Measurements from ENCODE around the gene CLK1.

CLK1 gene

DNA sequence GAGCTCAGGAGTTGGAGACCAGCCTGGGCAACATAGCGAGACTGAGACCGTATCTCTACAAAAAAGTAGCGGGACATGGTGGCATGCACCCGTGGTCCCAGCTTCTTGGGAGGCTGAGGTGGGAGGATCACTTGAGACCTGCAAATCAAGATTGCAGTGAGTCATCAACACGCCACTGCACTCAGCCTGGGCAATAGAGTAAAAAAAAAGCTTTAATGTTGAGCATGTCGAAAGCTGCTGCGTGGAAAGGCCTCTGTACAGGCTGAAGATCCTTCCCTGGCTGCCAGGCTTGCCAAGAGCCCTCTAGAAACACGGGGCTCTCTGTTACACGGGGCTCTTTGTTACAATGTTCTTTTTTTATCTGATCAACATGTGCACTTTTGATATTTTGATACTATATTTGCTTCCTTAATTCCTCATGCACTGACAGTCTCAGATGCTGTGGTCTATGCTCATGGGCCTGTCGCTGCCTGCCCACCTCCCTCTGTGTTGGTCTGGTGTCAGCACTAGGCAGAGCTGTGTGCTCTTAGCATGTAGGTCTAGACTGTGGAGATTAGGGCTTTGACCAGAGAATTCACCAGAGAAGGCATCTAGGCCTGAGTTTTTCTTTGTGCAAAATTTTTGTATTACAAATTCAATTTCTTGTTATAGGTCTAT is 18.7 kb downstream of the CLK1 start (continued):
- TF ChIP-seq CSDC2 (CRISPR knock-in tag; IDR thresholded peaks at IDR 0.05) (no peak), ARNTL (CRISPR knock-in tag; IDR thresholded peaks at IDR 0.05; ENCODE audit: borderline replicate concordance, low read depth) (no peak), RARB (CRISPR knock-in tag; IDR thresholded peaks at IDR 0.05) (no peak)
- TF ChIP-seq, protein P1, sequence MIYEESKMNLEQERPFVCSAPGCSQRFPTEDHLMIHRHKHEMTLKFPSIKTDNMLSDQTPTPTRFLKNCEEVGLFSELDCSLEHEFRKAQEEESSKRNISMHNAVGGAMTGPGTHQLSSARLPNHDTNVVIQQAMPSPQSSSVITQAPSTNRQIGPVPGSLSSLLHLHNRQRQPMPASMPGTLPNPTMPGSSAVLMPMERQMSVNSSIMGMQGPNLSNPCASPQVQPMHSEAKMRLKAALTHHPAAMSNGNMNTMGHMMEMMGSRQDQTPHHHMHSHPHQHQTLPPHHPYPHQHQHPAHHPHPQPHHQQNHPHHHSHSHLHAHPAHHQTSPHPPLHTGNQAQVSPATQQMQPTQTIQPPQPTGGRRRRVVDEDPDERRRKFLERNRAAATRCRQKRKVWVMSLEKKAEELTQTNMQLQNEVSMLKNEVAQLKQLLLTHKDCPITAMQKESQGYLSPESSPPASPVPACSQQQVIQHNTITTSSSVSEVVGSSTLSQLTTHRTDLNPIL (CRISPR knock-in tag; IDR thresholded peaks at IDR 0.05; ENCODE audit: low read depth), result no peak

DNA sequence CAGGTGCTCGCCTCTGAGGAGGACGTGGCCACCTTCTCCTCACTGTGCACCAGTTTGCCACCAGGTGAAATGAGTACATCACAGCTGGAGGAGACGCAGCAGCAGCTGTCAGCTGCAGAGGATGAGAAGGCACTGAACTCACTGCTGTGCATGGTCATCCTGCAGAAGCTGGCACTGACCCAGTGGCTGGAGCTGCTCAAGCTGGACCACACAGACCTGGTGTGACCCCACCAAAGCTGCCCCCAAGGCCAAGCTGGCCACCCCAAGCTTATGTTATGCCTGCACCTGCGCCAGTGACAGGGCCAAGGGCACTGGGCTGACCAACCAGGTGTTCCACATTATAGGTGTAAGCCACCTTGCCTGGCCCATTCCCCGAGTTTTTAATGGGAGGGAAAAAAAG is 19.3 kb downstream of the CLK1 start:
- ATAC-seq, result no peak
- TF ChIP-seq ZNF70 (CRISPR knock-in tag; IDR thresholded peaks at IDR 0.05), result no peak
- TF ChIP-seq, protein P2, sequence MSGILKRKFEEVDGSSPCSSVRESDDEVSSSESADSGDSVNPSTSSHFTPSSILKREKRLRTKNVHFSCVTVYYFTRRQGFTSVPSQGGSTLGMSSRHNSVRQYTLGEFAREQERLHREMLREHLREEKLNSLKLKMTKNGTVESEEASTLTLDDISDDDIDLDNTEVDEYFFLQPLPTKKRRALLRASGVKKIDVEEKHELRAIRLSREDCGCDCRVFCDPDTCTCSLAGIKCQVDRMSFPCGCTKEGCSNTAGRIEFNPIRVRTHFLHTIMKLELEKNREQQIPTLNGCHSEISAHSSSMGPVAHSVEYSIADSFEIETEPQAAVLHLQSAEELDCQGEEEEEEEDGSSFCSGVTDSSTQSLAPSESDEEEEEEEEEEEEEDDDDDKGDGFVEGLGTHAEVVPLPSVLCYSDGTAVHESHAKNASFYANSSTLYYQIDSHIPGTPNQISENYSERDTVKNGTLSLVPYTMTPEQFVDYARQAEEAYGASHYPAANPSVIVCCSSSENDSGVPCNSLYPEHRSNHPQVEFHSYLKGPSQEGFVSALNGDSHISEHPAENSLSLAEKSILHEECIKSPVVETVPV (CRISPR knock-in tag; IDR thresholded peaks at IDR 0.05), result no peak
- TF ChIP-seq GLIS3 (CRISPR knock-in tag; IDR thresholded peaks at IDR 0.05), result no peak
- no peak for TF ChIP-seq ZC3H10 (CRISPR knock-in tag; IDR thresholded peaks at IDR 0.05)
- TF ChIP-seq RARB (CRISPR knock-in tag; IDR thresholded peaks at IDR 0.05), result no peak
- TF ChIP-seq SNAI2 (CRISPR knock-in tag; IDR thresholded peaks at IDR 0.05), result no peak
- no peak for TF ChIP-seq ZFP30 (CRISPR knock-in tag; IDR thresholded peaks at IDR 0.05)
- no peak for TF ChIP-seq ESRRG (CRISPR knock-in tag; IDR thresholded peaks at IDR 0.05)
- no peak for TF ChIP-seq PPARA (CRISPR knock-in tag; IDR thresholded peaks at IDR 0.05; ENCODE audit: borderline replicate concordance)
- TF ChIP-seq ZNF565 (CRISPR knock-in tag; conservative IDR thresholded peaks at IDR 0.05; ENCODE audit: low read depth), result no peak
- TF ChIP-seq, protein P3, sequence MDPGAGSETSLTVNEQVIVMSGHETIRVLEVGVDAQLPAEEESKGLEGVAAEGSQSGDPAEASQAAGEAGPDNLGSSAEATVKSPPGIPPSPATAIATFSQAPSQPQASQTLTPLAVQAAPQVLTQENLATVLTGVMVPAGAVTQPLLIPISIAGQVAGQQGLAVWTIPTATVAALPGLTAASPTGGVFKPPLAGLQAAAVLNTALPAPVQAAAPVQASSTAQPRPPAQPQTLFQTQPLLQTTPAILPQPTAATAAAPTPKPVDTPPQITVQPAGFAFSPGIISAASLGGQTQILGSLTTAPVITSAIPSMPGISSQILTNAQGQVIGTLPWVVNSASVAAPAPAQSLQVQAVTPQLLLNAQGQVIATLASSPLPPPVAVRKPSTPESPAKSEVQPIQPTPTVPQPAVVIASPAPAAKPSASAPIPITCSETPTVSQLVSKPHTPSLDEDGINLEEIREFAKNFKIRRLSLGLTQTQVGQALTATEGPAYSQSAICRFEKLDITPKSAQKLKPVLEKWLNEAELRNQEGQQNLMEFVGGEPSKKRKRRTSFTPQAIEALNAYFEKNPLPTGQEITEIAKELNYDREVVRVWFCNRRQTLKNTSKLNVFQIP (CRISPR knock-in tag; IDR thresholded peaks at IDR 0.05; ENCODE audit: borderline replicate concordance, low read depth), result no peak
- TF ChIP-seq ZNF8 (CRISPR knock-in tag; IDR thresholded peaks at IDR 0.05), result no peak
- no peak for TF ChIP-seq ISL1 (CRISPR knock-in tag; IDR thresholded peaks at IDR 0.05)
- no peak for TF ChIP-seq TCF4 (CRISPR knock-in tag; IDR thresholded peaks at IDR 0.05; ENCODE audit: borderline replicate concordance)
- TF ChIP-seq, protein P4, sequence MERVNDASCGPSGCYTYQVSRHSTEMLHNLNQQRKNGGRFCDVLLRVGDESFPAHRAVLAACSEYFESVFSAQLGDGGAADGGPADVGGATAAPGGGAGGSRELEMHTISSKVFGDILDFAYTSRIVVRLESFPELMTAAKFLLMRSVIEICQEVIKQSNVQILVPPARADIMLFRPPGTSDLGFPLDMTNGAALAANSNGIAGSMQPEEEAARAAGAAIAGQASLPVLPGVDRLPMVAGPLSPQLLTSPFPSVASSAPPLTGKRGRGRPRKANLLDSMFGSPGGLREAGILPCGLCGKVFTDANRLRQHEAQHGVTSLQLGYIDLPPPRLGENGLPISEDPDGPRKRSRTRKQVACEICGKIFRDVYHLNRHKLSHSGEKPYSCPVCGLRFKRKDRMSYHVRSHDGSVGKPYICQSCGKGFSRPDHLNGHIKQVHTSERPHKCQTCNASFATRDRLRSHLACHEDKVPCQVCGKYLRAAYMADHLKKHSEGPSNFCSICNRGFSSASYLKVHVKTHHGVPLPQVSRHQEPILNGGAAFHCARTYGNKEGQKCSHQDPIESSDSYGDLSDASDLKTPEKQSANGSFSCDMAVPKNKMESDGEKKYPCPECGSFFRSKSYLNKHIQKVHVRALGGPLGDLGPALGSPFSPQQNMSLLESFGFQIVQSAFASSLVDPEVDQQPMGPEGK (CRISPR knock-in tag; IDR thresholded peaks at IDR 0.05; ENCODE audit: borderline replicate concordance), result no peak
- TF ChIP-seq BACH2 (CRISPR knock-in tag; IDR thresholded peaks at IDR 0.05; ENCODE audit: borderline replicate concordance), result no peak

DNA sequence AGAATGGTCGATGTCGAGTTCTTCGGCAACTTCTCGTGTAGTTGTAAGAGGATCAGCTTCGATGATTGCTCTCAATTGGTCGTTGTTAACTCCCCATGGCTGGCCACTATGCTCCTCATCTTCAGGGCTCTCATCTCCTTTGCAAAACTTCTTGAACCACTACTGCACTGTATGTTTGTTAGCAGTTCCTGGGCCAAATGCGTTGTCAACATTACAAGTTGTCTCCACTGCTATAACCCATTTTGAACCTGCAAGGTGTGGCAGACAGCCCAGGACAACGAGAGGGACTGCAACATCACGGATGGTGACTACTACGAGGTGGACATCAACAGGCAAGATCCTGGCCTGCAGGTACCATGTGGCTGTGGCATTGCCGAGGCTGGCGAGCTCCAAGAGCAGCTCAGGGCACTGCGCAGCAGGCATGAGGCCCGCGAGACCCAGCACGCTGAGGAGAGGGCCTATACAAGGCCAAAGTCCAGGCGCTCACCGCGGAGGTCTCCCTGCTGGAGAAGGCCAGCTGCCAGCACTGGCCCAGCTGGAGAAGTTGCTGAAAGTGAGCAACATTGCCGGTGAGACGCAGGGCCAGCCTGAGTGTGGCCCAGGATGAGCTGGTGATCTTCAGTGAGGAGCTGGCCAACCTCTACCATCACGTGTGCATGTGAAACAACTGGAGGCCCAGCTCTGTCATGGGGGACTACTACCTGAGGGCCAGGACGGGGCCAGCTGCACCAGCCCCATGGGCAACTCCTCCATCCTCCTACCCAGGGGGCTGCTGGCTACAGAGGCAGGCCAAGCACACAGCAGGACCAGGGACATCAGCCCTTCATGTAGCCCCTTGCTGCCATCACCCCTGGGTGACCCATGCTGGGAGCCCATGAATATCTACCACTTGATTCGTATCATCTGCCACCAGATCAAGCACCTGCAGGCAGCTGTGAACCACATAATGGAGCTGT is 20.2 kb downstream of the CLK1 start:
- TF ChIP-seq RARB (CRISPR knock-in tag; IDR thresholded peaks at IDR 0.05) (no peak), OSR1 (CRISPR knock-in tag; IDR thresholded peaks at IDR 0.05) (no peak), GLIS3 (CRISPR knock-in tag; IDR thresholded peaks at IDR 0.05) (no peak), CSDC2 (CRISPR knock-in tag; IDR thresholded peaks at IDR 0.05) (no peak), ZC3H10 (CRISPR knock-in tag; IDR thresholded peaks at IDR 0.05) (no peak), ZNF70 (CRISPR knock-in tag; IDR thresholded peaks at IDR 0.05) (no peak), ESRRG (CRISPR knock-in tag; IDR thresholded peaks at IDR 0.05) (no peak), ZFP30 (CRISPR knock-in tag; IDR thresholded peaks at IDR 0.05) (no peak), ZNF565 (CRISPR knock-in tag; conservative IDR thresholded peaks at IDR 0.05; ENCODE audit: low read depth) (no peak), PPARA (CRISPR knock-in tag; IDR thresholded peaks at IDR 0.05; ENCODE audit: borderline replicate concordance) (no peak)
- TF ChIP-seq, protein P5, sequence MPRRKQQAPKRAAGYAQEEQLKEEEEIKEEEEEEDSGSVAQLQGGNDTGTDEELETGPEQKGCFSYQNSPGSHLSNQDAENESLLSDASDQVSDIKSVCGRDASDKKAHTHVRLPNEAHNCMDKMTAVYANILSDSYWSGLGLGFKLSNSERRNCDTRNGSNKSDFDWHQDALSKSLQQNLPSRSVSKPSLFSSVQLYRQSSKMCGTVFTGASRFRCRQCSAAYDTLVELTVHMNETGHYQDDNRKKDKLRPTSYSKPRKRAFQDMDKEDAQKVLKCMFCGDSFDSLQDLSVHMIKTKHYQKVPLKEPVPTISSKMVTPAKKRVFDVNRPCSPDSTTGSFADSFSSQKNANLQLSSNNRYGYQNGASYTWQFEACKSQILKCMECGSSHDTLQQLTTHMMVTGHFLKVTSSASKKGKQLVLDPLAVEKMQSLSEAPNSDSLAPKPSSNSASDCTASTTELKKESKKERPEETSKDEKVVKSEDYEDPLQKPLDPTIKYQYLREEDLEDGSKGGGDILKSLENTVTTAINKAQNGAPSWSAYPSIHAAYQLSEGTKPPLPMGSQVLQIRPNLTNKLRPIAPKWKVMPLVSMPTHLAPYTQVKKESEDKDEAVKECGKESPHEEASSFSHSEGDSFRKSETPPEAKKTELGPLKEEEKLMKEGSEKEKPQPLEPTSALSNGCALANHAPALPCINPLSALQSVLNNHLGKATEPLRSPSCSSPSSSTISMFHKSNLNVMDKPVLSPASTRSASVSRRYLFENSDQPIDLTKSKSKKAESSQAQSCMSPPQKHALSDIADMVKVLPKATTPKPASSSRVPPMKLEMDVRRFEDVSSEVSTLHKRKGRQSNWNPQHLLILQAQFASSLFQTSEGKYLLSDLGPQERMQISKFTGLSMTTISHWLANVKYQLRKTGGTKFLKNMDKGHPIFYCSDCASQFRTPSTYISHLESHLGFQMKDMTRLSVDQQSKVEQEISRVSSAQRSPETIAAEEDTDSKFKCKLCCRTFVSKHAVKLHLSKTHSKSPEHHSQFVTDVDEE (CRISPR knock-in tag; IDR thresholded peaks at IDR 0.05), result no peak
- TF ChIP-seq, protein P3 (CRISPR knock-in tag; IDR thresholded peaks at IDR 0.05; ENCODE audit: borderline replicate concordance, low read depth), result no peak
- TF ChIP-seq, protein P2 (CRISPR knock-in tag; IDR thresholded peaks at IDR 0.05), result no peak
- ATAC-seq, result no peak

Measured in SK-N-SH treated with all-trans-retinoic acid at 6 μM for 48 hours (cell line).